ENCODE data around the gene ADGRA1.

Gene ADGRA1

GRCh38 chr10:133162910-133163856 is 75.5 kb downstream of the ADGRA1 start:
- Histone ChIP-seq H3K4me3 (ENCODE audit: low read depth in 1 of 2, low read length in 2 of 2) (no peak overlapping the region), H3K27me3 (ENCODE audit: control insufficient read depth in 1 of 2, insufficient read depth in 2 of 2, low read length in 2 of 2) (peaks cover 8 to 19% of the 10 kb centered on the region in 2 donors), H3K9me3 (ENCODE audit: control insufficient read depth in 1 of 2, low read length in 2 of 2) (no peaks in the 10 kb centered on the region), H3K27ac (ENCODE audit: low read depth, low read length) (no peak overlapping the region), H3K9ac (ENCODE audit: low read depth in 1 of 2, low read length in 2 of 2) (no peak overlapping the region), H3K4me1 (ENCODE audit: control insufficient read depth in 1 of 2, insufficient read depth in 2 of 2, low read length in 2 of 2) (peaks cover 0 to 5% of the 10 kb centered on the region in 2 donors), H3K36me3 (ENCODE audit: control insufficient read depth in 1 of 2, insufficient read depth in 2 of 2, low read length in 2 of 2) (no peaks in the 10 kb centered on the region)

DNA sequence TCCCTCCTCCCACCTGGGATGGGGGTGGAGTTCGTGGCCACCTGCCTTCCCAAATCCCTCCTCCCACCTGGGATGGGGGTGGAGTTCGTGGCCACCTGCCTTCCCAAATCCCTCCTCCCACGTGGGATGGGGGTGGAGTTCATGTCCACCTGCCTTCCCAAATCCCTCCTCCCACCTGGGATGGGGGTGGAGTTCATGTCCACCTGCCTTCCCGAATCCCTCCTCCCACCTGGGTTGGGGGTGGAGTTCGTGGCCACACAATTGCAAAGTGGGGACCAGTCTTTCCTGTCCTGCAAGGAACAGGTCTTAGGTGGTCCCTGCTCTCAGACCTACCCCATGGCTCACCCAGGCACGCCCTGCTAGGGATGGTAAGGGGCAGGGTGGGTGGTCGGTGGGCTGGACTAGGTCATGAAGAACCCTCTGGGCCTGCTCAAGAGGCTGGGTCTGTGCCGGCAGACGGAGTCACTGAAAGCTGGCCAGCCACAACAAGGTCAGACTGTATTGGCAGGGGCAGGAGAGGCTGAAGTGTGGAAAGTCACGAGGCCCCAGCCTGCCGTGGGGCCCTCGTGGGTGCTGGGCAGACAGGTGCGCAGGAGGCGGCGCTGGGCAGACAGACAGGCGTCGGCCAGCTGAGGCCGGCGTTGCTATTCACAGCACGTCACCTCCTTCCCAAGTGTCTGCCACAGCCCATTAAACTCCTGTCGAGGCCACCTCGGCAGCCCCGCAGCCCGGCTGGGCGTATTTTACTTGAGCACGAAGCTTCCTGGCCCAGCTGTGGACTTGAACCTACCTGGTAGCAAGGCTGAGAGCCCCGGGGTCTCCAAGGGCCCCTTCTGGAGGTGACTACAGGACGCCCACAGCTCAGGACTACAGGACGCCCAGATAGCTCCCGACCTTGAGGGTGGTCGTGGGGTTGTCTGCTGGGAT is 76.4 kb downstream of the ADGRA1 start:
- Histone ChIP-seq H3K36me3 (ENCODE audit: control insufficient read depth in 1 of 2, insufficient read depth in 2 of 2, low read length in 2 of 2) (no peaks in the 10 kb centered on the region), H3K4me3 (ENCODE audit: low read depth in 1 of 2, low read length in 2 of 2) (no peak overlapping the region), H3K9me3 (ENCODE audit: control insufficient read depth in 1 of 2, low read length in 2 of 2) (no peaks in the 10 kb centered on the region), H3K27ac (ENCODE audit: low read depth, low read length) (no peak overlapping the region), H3K4me1 (ENCODE audit: control insufficient read depth in 1 of 2, insufficient read depth in 2 of 2, low read length in 2 of 2) (peaks cover 0 to 5% of the 10 kb centered on the region in 2 donors), H3K9ac (ENCODE audit: low read depth in 1 of 2, low read length in 2 of 2) (no peak overlapping the region), H3K27me3 (ENCODE audit: control insufficient read depth in 1 of 2, insufficient read depth in 2 of 2, low read length in 2 of 2) (peaks cover 8 to 19% of the 10 kb centered on the region in 2 donors)

GRCh38 chr10:133164816-133165555 is 77.3 kb downstream of the ADGRA1 start:
- peaks cover 0 to 5% of the 10 kb centered on the region in 2 donors for H3K4me1 ChIP-seq (ENCODE audit: control insufficient read depth in 1 of 2, insufficient read depth in 2 of 2, low read length in 2 of 2)
- peaks cover 8 to 19% of the 10 kb centered on the region in 2 donors for H3K27me3 ChIP-seq (ENCODE audit: control insufficient read depth in 1 of 2, insufficient read depth in 2 of 2, low read length in 2 of 2)

GRCh38 chr10:133165556-133166503 is 78.1 kb downstream of the ADGRA1 start:
- Histone ChIP-seq H3K27me3 (ENCODE audit: control insufficient read depth in 1 of 2, insufficient read depth in 2 of 2, low read length in 2 of 2) (peaks cover 8 to 19% of the 10 kb centered on the region in 2 donors), H3K4me3 (ENCODE audit: low read depth in 1 of 2, low read length in 2 of 2) (no peak overlapping the region), H3K36me3 (ENCODE audit: control insufficient read depth in 1 of 2, insufficient read depth in 2 of 2, low read length in 2 of 2) (no peaks in the 10 kb centered on the region), H3K27ac (ENCODE audit: low read depth, low read length) (no peak overlapping the region), H3K9me3 (ENCODE audit: control insufficient read depth in 1 of 2, low read length in 2 of 2) (no peaks in the 10 kb centered on the region), H3K9ac (ENCODE audit: low read depth in 1 of 2, low read length in 2 of 2) (no peak overlapping the region), H3K4me1 (ENCODE audit: control insufficient read depth in 1 of 2, insufficient read depth in 2 of 2, low read length in 2 of 2) (peaks cover 0 to 4% of the 10 kb centered on the region in 2 donors)

More at GRCh38 chr10:133164816-133165555, 77.3 kb downstream of the ADGRA1 start:
- no peak overlapping the region for H3K4me3 ChIP-seq (ENCODE audit: low read depth in 1 of 2, low read length in 2 of 2)
- H3K27ac ChIP-seq (ENCODE audit: low read depth, low read length), result no peak overlapping the region
- no peaks in the 10 kb centered on the region for H3K9me3 ChIP-seq (ENCODE audit: control insufficient read depth in 1 of 2, low read length in 2 of 2)
- no peaks in the 10 kb centered on the region for H3K36me3 ChIP-seq (ENCODE audit: control insufficient read depth in 1 of 2, insufficient read depth in 2 of 2, low read length in 2 of 2)
- H3K9ac ChIP-seq (ENCODE audit: low read depth in 1 of 2, low read length in 2 of 2), result no peak overlapping the region

- H3K4me1 ChIP-seq (ENCODE audit: control insufficient read depth in 1 of 2, insufficient read depth in 2 of 2, low read length in 2 of 2), result no peaks in the 10 kb centered on the region
- no peak overlapping the region for H3K4me3 ChIP-seq (ENCODE audit: low read depth in 1 of 2, low read length in 2 of 2)
- H3K36me3 ChIP-seq (ENCODE audit: control insufficient read depth in 1 of 2, insufficient read depth in 2 of 2, low read length in 2 of 2), result no peaks in the 10 kb centered on the region
- no peaks in the 10 kb centered on the region for H3K9me3 ChIP-seq (ENCODE audit: control insufficient read depth in 1 of 2, low read length in 2 of 2)
- H3K9ac ChIP-seq (ENCODE audit: low read depth in 1 of 2, low read length in 2 of 2), result no peak overlapping the region
- H3K27ac ChIP-seq (ENCODE audit: low read depth, low read length), result no peak overlapping the region
- H3K27me3 ChIP-seq (ENCODE audit: control insufficient read depth in 1 of 2, insufficient read depth in 2 of 2, low read length in 2 of 2), result peaks cover 2 to 17% of the 10 kb centered on the region in 2 donors
These were observed 78.7 kb downstream of the ADGRA1 start for GRCh38 chr10:133166504-133166827.

GRCh38 chr10:133166828-133167692 is 79.3 kb downstream of the ADGRA1 start:
- H3K4me3 ChIP-seq (ENCODE audit: low read depth in 1 of 2, low read length in 2 of 2), result no peak overlapping the region
- no peak overlapping the region for H3K9ac ChIP-seq (ENCODE audit: low read depth in 1 of 2, low read length in 2 of 2)
- no peak overlapping the region for H3K27ac ChIP-seq (ENCODE audit: low read depth, low read length)

GRCh38 chr10:133167693-133168616 is 80.2 kb downstream of the ADGRA1 start:
- H3K36me3 ChIP-seq (ENCODE audit: control insufficient read depth in 1 of 2, insufficient read depth in 2 of 2, low read length in 2 of 2), result no peaks in the 10 kb centered on the region
- H3K4me1 ChIP-seq (ENCODE audit: control insufficient read depth in 1 of 2, insufficient read depth in 2 of 2, low read length in 2 of 2), result no peaks in the 10 kb centered on the region
- no peak overlapping the region for H3K4me3 ChIP-seq (ENCODE audit: low read depth in 1 of 2, low read length in 2 of 2)
- H3K9me3 ChIP-seq (ENCODE audit: control insufficient read depth in 1 of 2, low read length in 2 of 2), result no peaks in the 10 kb centered on the region
- H3K27ac ChIP-seq (ENCODE audit: low read depth, low read length), result no peak overlapping the region
- peaks cover 0 to 3% of the 10 kb centered on the region in 2 donors for H3K27me3 ChIP-seq (ENCODE audit: control insufficient read depth in 1 of 2, insufficient read depth in 2 of 2, low read length in 2 of 2)
- H3K9ac ChIP-seq (ENCODE audit: low read depth in 1 of 2, low read length in 2 of 2), result no peak overlapping the region

More at GRCh38 chr10:133166828-133167692, 79.3 kb downstream of the ADGRA1 start:
- Histone ChIP-seq H3K4me1 (ENCODE audit: control insufficient read depth in 1 of 2, insufficient read depth in 2 of 2, low read length in 2 of 2) (no peaks in the 10 kb centered on the region), H3K36me3 (ENCODE audit: control insufficient read depth in 1 of 2, insufficient read depth in 2 of 2, low read length in 2 of 2) (no peaks in the 10 kb centered on the region), H3K9me3 (ENCODE audit: control insufficient read depth in 1 of 2, low read length in 2 of 2) (no peaks in the 10 kb centered on the region), H3K27me3 (ENCODE audit: control insufficient read depth in 1 of 2, insufficient read depth in 2 of 2, low read length in 2 of 2) (peaks cover 0 to 11% of the 10 kb centered on the region in 2 donors)

DNA sequence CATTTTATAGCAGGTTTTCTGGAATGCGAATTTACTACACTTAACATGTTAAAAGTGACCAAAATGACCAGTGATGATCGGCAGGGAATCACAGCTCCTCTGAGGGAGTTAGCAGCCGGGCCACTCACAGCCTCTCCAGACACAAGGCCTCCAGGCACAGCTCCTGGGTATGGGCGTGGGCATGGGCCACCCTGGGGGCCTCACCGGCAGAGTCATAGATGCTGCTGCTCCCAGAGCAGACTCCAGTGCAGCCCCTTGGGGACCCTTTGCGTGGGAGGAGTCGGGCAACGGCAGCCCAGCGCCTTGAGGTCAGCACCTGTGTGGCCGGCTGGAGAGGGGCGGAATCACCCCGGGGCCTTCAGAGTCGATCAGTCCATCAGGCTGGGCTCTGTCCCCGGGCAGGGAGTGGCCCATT is 80.9 kb downstream of the ADGRA1 start:
- Histone ChIP-seq H3K27me3 (ENCODE audit: control insufficient read depth in 1 of 2, insufficient read depth in 2 of 2, low read length in 2 of 2) (no peaks in the 10 kb centered on the region), H3K4me3 (ENCODE audit: low read depth in 1 of 2, low read length in 2 of 2) (no peak overlapping the region), H3K9ac (ENCODE audit: low read depth in 1 of 2, low read length in 2 of 2) (no peak overlapping the region), H3K36me3 (ENCODE audit: control insufficient read depth in 1 of 2, insufficient read depth in 2 of 2, low read length in 2 of 2) (no peaks in the 10 kb centered on the region), H3K27ac (ENCODE audit: low read depth, low read length) (no peak overlapping the region), H3K9me3 (ENCODE audit: control insufficient read depth in 1 of 2, low read length in 2 of 2) (no peaks in the 10 kb centered on the region), H3K4me1 (ENCODE audit: control insufficient read depth in 1 of 2, insufficient read depth in 2 of 2, low read length in 2 of 2) (no peaks in the 10 kb centered on the region)

All from duodenal mucosa (tissue), 2 donors.